D721Med (cell line): ENCODE results near the gene MYO16.

Experiments used
- DNase-seq: peaks from one replicate; pipeline ENCODE4 v3.0.0; 2011; ENCODE audit warnings: low spot score; ENCODE audit not compliant: insufficient read length
- FAIRE-seq: peaks from 2 replicates; lab custom pipeline; 2011; peaks lifted over from hg19 to GRCh38; lab: Jason Lieb, UNC
- TF ChIP-seq, protein P1 (sequence below): IDR thresholded peaks from 2 replicates; pipeline ENCODE4 v1.5.1; 2012; ENCODE audit warnings: mild to moderate bottlenecking, control low read depth; ENCODE audit not compliant: insufficient read depth; ENCODE audit errors: missing control alignments

MYO16 gene

DNA sequence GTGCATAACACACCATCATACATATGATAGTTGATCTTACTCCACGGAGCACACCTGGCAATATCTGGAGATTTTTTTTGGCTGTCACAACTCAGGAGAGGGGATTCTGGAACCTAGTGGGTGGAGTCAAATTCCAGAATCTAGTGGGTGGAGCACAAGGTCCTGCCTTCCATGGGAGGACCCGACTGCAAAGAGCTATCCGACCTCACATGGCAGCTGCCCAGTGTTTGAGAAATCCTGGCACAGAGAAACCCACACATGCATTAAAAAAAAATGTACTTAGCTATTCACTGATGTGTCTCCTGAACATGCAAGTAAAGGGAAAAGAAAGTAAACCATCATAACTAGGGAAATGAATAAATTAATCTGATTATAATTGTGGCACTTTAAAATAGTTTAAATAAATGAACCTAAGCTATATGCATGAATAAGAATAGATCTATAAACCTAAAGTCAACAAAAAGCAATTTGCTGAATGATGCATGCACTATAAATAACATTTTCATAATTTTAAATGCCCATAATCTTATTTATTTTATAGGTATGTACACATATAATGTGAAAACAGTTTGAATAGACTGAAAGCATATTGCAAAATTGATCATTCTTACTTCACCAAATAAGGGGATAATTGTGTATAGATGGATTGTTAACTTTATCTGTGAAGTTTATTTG, 300.3 kb downstream of the MYO16 start:
- TF ChIP-seq, protein P1, sequence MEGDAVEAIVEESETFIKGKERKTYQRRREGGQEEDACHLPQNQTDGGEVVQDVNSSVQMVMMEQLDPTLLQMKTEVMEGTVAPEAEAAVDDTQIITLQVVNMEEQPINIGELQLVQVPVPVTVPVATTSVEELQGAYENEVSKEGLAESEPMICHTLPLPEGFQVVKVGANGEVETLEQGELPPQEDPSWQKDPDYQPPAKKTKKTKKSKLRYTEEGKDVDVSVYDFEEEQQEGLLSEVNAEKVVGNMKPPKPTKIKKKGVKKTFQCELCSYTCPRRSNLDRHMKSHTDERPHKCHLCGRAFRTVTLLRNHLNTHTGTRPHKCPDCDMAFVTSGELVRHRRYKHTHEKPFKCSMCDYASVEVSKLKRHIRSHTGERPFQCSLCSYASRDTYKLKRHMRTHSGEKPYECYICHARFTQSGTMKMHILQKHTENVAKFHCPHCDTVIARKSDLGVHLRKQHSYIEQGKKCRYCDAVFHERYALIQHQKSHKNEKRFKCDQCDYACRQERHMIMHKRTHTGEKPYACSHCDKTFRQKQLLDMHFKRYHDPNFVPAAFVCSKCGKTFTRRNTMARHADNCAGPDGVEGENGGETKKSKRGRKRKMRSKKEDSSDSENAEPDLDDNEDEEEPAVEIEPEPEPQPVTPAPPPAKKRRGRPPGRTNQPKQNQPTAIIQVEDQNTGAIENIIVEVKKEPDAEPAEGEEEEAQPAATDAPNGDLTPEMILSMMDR, result no peak
- FAIRE-seq, result no peak
- DNase-seq, result no peak

DNA sequence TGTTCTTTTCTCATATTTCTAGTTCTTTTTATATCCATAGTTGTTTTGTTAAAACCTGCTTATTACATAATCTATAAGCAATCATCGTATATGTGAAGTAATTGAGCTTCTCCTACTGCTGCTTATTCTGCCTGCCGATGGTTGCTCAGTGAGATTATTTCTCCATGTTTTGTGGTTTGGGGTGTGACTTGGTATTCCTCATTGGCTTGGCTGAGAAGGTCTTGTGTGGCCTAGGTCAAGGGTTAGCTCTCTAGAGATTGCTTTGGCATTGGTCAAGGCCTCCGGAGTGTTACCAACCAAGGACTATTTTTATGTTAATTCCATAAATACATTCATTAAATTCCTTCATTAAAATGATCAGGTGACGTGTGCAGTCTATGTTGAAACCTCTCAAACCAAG, 302.8 kb downstream of the MYO16 start:
- no peak for FAIRE-seq
- TF ChIP-seq, protein P1, result no peak
- no peak for DNase-seq

DNA sequence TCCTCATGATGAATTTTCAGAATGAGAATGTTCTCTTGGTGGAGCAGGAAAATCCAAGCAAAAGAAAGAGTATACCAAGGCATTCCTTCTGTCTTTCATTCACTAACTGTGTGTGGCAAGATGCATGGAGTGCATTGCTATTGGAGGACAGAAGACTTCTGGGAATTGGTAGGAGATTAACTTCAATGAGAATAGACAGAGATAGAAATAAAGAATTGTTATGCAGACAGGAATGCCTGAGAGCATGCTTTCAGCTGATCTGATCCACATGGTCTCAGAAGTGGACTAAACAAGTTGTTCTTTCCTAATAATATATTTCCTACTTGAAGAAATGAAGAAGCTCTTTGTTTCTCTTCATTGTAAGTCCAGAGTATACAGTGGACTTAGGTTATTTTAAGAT, 303.6 kb downstream of the MYO16 start:
- no peak for DNase-seq
- TF ChIP-seq, protein P1, result no peak
- no peak for FAIRE-seq

DNA sequence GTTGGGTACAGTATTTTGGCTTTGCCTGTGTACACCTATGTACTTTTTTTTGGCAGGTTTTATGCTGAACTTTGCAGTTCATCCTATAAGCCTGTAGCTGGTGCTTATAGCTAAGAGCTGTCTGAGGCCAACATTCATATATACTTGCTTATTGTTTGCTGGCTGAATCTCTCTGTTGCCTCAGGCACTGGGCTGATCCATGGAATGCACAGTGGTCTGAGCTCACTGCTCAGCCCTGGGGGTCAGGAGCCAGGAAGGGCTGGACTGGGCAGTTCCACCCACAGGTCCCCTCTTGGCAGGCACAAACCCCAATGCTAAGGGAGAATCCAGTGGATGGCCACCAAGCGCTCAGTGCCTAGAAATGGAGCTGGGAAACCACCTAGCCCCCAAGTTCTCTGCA, 308.7 kb downstream of the MYO16 start:
- no peak for FAIRE-seq
- TF ChIP-seq, protein P1, result no peak
- DNase-seq, result no peak

DNA sequence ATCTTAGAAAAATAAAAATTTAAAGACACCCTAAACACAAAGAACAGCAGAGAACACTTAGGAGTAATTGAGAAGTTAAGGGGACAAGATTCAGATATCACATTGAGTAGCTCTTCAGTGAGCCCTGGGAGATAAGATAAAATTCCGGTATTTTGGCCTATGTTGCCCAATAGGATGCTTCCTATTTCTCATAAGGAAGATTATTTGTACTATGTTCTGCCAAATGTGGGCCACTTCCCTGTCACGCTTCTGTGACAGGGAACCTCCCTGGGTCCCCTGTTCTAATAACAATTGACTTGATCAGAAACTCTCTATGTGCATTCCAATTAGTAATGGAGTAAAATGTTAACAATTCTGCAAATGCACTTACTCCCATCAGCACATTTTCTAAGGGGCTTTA, 310.7 kb downstream of the MYO16 start:
- FAIRE-seq (no peak), DNase-seq (no peak)

DNA sequence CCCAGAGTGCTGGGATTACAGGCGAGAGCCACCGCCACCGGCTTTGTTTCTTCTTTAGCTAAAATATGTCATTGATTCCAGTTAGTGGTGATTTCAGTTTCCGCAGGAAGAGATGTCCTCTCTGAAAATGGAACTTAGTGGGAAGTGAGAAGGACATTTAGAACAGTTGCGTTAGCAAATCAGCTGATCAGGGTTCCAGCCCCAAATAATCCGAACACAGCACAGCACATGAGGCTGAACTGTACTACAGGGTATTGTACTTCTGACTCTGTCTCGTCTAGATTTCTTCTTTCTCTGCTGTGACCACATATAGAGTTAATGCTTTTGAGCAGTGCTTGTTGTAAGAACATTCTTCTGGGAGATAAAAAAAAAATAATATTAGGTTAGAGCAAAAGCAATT, 314.4 kb downstream of the MYO16 start:
- TF ChIP-seq, protein P1, result no peak
- DNase-seq, result no peak
- no peak for FAIRE-seq

More for the DNA sequence above, 310.7 kb downstream of the MYO16 start:
- TF ChIP-seq, protein P1, result no peak

DNA sequence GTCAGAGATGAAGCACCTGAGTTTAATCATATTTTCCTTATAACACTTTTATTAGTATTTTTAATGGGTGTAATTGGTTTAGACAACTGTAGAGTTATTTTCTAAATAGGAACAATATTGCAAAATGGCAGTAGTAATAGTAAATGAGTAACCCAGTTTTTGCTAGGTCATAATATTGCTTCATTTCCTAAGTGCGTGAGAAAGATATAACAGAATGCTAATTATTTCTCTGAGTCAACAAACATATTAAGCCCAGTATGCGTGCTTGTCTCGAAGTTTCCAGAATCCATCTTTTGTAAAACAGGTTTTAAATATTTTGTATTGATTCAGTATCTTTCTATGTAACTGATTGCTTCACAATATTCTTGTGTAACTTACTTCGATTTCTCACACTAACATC, 315.3 kb downstream of the MYO16 start:
- DNase-seq, result no peak
- no peak for FAIRE-seq
- TF ChIP-seq, protein P1, result no peak
